ENCODE data around the gene SEMA5B. TPM values are rescaled to one million over a fixed set of nuclear protein-coding genes. Genes with fewer than 3 reads are reported as not detected.

Gene SEMA5B
- total and polyA plus RNA-seq, 3 donors from 2014 or later: 0.68 to 2.0 (median 1.3) TPM

DNA sequence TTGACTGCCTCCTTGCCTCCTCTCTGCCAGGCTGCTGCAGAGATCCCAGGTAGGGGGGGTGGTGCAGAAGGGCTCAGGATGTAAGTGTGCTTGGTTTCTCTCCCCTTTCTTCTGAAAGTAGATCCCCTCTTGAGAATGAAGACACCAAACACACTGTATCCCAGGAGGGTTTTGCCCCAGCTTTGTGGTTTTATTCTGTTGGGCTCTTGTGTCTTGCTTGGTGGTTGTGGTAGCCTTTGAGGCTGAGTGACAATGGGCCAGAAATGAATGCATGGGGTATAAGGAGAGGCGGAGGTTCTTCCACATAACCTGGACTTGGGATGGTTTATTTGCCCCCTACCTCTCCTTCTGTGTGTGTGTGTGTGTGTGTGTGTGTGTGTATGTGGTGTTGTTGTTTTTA lies 45.0 kb upstream of the SEMA5B start:
- intact Hi-C loops (cut with DNase I; ENCODE audit: low total_unique reads): no loop called here
- no peak for TF ChIP-seq POLR2A (IDR thresholded peaks at IDR 0.05)
- TF ChIP-seq, protein P1, sequence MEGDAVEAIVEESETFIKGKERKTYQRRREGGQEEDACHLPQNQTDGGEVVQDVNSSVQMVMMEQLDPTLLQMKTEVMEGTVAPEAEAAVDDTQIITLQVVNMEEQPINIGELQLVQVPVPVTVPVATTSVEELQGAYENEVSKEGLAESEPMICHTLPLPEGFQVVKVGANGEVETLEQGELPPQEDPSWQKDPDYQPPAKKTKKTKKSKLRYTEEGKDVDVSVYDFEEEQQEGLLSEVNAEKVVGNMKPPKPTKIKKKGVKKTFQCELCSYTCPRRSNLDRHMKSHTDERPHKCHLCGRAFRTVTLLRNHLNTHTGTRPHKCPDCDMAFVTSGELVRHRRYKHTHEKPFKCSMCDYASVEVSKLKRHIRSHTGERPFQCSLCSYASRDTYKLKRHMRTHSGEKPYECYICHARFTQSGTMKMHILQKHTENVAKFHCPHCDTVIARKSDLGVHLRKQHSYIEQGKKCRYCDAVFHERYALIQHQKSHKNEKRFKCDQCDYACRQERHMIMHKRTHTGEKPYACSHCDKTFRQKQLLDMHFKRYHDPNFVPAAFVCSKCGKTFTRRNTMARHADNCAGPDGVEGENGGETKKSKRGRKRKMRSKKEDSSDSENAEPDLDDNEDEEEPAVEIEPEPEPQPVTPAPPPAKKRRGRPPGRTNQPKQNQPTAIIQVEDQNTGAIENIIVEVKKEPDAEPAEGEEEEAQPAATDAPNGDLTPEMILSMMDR (IDR thresholded peaks at IDR 0.05): no peak
- Histone ChIP-seq H3K4me3 (no peak overlapping the region), H3K36me3 (ENCODE audit: low read depth, missing control alignments) (no peaks in the 10 kb centered on the region), H3K4me1 (peaks cover 52% of the 10 kb centered on the region), H3K9me3 (no peaks in the 10 kb centered on the region), H3K27me3 (no peaks in the 10 kb centered on the region), H3K27ac (peak overlapping the region in 1 of 2 donors; percentile 81)
- 80 to 100% methylated on average over 1 of the region's 1 CpG for WGBS, 2 donors
- no peak for DNase-seq

DNA sequence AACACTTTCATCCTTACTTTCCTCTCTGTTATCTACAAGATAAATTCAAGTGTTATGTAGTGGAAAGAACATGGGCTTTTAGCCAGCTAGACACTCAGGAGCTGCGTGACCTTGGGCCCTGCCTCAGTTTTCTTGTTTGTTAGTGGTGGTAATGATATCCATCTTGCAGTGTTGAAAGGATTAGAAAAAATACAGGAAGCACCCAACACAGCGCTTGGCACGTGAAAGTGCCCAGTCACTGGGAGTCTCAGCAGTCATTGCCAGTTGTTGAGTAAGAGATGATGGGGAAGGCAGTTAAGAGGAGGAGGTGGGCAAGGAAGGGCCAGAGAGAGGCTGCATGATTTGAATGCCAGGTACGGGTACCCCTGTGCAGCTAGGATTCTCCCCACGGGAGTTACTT lies 44.6 kb upstream of the SEMA5B start:
- H3K27ac ChIP-seq: peak overlapping the region in 1 of 2 donors; percentile 81
- intact Hi-C loops (cut with DNase I; ENCODE audit: low total_unique reads): no loop called here
- no peak overlapping the region for H3K4me3 ChIP-seq
- H3K9me3 ChIP-seq: no peaks in the 10 kb centered on the region
- H3K27me3 ChIP-seq: no peaks in the 10 kb centered on the region
- 54 to 64% methylated on average over 5 of the region's 5 CpGs for WGBS, 2 donors
- H3K4me1 ChIP-seq: peaks cover 47% of the 10 kb centered on the region
- TF ChIP-seq POLR2A (IDR thresholded peaks at IDR 0.05): no peak
- TF ChIP-seq, protein P1 (IDR thresholded peaks at IDR 0.05): no peak
- peak; percentile 33 for DNase-seq
- H3K36me3 ChIP-seq (ENCODE audit: low read depth, missing control alignments): no peaks in the 10 kb centered on the region

DNA sequence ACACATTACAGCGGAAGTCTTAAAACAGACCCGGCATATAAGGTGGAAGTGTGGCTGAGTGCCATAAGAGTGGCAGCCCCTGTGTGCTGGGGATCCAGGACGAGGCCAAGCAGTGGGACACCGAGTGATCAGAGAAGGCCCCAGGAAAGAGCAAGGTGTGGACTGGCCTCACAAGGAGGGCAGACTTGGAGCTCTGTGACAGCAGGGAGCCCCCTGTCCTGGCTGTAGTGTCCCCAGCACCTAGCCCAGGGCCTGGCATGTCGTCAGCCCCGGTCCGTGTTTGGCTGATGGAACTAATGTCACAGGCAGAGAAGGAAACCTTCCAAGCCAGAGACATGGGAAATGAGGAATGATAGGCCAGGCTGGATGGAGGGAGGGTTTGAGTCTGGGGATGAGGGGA lies 44.0 kb upstream of the SEMA5B start:
- 53 to 54% methylated on average over 7 of the region's 7 CpGs for WGBS, 2 donors
- H3K9me3 ChIP-seq: no peaks in the 10 kb centered on the region
- DNase-seq: no peak
- no peaks in the 10 kb centered on the region for H3K27me3 ChIP-seq
- H3K4me3 ChIP-seq: no peak overlapping the region
- H3K27ac ChIP-seq: peak overlapping the region; percentile 79 to 81
- H3K4me1 ChIP-seq: peaks cover 42% of the 10 kb centered on the region
- TF ChIP-seq POLR2A (IDR thresholded peaks at IDR 0.05): no peak
- TF ChIP-seq, protein P1 (IDR thresholded peaks at IDR 0.05): no peak
- no peaks in the 10 kb centered on the region for H3K36me3 ChIP-seq (ENCODE audit: low read depth, missing control alignments)
- intact Hi-C loops (cut with DNase I; ENCODE audit: low total_unique reads): no loop called here

DNA sequence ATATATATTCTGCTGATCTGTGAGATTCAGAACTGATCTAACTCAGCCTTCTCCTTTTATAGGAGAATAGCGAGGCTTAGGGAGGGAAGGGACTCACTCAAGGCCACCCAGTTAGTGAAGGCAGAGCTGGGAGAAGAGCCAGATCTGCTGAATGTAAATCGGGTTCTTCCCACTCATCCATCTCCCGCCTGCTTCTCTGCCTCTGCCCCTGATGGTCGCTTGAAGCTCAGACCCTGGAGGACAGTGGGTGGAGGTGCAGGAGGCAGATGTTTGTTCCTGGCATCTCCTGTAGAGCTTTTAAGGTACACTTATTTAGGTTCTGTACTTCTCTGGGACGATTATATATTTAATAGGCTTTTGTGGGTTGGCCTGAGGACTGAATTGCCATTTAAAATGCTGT lies 43.6 kb upstream of the SEMA5B start:
- Histone ChIP-seq H3K4me3 (no peak overlapping the region), H3K27me3 (no peaks in the 10 kb centered on the region), H3K9me3 (no peaks in the 10 kb centered on the region), H3K4me1 (peaks cover 39% of the 10 kb centered on the region), H3K36me3 (ENCODE audit: low read depth, missing control alignments) (no peaks in the 10 kb centered on the region), H3K27ac (peak overlapping the region; percentile 79 to 81)
- intact Hi-C loops (cut with DNase I; ENCODE audit: low total_unique reads): no loop called here
- WGBS, 2 donors: 29 to 32% methylated on average over 5 of the region's 5 CpGs
- DNase-seq: peak; percentile 86
- TF ChIP-seq POLR2A (IDR thresholded peaks at IDR 0.05): no peak
- TF ChIP-seq, protein P1 (IDR thresholded peaks at IDR 0.05): peak; percentile 7 to 20 (median 18)

DNA sequence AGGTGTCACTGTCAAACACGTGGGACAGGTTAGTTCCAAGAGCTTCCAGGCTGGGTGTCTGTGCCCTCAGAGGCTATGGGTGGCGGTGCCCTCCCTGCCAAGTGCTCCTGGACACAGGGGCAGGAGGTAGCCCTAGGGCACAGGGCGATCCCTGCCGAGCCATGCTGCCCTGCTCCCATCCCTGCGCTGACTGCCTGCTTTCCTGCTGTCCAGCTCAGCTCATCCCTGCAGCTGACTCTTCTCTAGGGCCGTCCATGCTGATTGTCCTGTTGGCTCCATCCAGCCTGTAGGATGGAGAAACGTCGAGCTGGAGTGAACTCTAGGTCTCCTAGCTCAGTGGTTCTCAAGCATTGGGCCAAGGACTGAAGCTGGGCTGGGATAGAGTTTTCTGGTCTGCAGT lies 42.9 kb upstream of the SEMA5B start:
- no peak for TF ChIP-seq POLR2A (IDR thresholded peaks at IDR 0.05)
- TF ChIP-seq, protein P1 (IDR thresholded peaks at IDR 0.05): no peak
- intact Hi-C loops (cut with DNase I; ENCODE audit: low total_unique reads): no loop called here
- no peaks in the 10 kb centered on the region for H3K9me3 ChIP-seq
- H3K4me3 ChIP-seq: no peak overlapping the region
- H3K36me3 ChIP-seq (ENCODE audit: low read depth, missing control alignments): no peaks in the 10 kb centered on the region
- H3K27ac ChIP-seq: peak overlapping the region; percentile 79 to 81
- peaks cover 33% of the 10 kb centered on the region for H3K4me1 ChIP-seq
- DNase-seq: peak; percentile 58
- no peaks in the 10 kb centered on the region for H3K27me3 ChIP-seq
- 49 to 71% methylated on average over 7 to 8 of the region's 8 CpGs for WGBS, 2 donors
